Measurements from ENCODE around the gene KIF1C.
A peak's percentile ranks its signal among the peaks of the same experiment; 100 is the strongest.

KIF1C gene

GRCh38 chr17:4969047-4969550 is 28.7 kb upstream of the KIF1C start:
- DNase-seq = peak; percentile 88

DNA sequence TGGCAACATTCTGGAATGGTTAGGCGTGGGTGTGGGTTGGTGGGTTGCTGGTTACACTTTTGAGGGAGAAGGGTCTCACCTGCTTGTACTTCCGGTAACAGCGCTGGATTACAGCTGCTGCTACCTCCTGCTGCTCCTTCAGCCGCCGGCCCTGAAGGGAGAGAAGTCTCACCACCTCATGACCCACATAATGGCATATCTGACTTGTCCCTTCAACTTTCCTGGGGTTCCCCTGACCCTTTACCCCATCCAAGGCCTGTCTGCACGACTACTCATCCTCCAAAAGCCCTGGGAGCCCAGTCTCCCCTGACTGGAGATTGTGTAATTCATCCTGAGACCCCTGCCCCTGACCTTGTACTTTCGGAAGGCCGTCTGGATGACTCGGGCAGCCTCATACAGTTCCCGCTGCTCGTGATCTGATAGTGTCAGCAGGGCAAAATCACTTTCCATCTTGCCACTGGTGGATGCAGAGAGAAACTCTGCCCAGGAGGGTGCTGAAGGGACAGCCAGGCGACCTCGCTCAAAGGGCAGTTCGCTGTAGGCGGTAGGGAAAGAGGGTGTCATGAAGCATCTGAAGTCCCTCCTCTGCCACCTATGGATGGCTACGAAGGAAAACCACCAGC is 28.1 kb upstream of the KIF1C start:
- DNase-seq = peak; percentile 85

- no peak for DNase-seq
Observed at GRCh38 chr17:4970273-4970672, 27.5 kb upstream of the KIF1C start.

DNA sequence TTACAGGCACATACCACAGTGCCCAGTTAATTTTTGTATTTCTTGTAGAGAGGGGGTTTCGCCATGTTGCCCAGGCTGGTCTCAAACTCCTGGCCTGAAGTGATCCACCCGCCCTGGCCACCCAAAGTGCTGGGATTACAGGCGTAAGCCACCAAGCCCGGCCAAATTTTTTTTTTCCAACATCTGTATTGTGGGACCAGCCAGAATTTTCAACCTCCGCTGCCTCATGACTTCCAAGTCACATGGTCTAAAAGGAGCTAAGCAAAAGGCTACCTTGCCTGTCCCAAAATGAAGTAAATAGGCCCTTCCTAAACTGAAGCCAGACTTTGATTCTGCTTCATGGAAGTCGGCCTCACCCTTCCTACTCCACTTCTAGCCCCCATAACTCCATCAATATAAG is 25.9 kb upstream of the KIF1C start:
- DNase-seq = no peak

GRCh38 chr17:4972322-4972721 is 25.4 kb upstream of the KIF1C start:
- no peak for DNase-seq

- no peak for DNase-seq
Observed at GRCh38 chr17:4972752-4973151, 25.0 kb upstream of the KIF1C start.

GRCh38 chr17:4973256-4974114 is 24.3 kb upstream of the KIF1C start:
- no peak for DNase-seq

DNA sequence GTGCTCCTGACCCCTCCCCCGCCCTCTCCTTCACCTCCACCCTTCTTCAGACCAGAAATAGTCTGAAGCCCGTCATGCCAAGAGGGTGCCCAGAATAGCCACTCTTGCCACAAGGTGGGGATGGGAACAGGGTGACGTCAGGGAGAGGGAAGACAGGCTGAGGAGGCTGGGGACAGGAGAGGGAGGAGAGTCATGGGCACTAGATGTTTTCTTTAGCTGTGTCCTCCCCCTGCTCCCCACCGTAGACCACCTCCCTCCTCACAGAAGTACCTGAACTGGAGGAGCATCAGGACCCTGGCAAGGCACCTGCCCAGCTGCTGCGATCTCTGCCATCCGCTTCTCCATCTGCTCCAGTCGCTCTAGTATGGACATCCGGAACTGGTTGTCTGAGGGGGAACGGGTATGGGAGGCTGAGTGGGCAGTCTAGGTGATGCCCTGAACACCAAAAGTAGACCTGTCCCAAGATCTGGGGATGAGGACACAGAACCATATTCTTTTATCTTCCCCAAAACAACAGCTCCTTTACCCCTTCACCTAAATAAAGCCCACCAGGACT is 23.6 kb upstream of the KIF1C start:
- no peak for DNase-seq

- DNase-seq = no peak
Observed at GRCh38 chr17:4978726-4979125, 19.0 kb upstream of the KIF1C start.

DNA sequence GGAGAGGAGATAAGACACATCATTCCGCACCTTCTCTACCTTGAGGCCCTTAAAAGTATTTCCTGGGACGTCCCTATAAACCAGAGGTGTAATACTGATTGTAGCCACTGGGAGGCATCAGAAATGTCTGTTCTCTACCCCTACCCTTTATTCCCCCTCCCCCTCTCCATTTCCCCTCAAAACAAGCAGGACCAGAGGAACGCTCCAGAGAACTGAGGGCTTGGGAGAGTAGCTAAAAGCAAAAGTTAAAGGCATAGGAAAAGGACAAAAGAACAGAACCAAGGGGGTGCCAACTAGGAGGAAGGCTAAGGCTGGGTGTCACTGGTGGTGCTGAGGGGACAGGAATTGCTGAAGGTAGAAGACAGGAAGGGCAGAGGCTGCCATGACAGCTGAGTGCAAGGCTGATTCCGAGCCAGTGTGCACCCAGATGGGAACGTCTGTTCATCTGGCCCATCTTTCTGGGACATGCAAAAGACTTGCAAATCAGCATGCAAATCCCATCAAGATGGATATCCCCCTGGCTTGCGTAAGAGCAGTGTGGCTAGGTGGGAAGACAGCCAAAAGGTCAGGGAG is 17.0 kb upstream of the KIF1C start:
- DNase-seq = peak; percentile 71

DNA sequence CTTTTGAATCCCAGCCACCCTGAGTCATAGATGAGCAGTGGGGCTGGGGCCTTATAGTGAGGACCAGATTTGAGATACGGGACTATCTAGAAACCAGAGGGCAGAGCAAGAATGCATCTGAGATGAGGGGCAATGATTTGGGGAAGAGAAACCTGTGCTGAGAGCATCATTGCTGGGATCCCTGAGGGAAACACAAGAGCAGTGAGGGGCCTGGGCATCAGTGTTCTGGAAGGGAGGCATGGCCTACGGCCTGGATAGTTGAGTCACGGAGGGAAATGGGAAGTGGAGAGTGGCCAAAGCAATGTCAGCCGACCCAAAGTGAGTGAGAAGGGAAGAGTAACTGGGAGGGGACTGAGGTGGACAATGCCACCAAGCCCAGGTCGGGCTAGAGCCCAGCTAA is 15.4 kb upstream of the KIF1C start:
- no peak for DNase-seq

DNA sequence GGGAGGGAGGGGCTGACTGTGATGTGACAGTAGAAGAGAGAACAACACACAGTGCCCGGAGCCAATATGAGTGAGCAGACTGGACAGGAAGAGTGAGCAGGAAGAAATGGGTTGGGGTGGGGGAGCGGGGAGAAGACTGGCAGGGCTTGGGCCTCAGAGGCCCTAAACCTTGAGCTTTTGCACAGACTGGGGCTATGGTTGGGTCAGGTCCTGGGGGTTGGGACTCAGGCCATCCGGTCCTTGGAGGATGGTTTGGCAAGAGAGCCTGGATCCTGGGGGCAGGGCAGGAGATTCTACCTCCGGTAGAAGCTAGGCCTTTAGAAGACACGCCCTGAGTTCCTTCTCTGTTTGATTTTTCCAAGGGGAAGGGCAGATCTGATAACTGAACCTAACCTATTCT is 11.3 kb upstream of the KIF1C start:
- no peak for DNase-seq

- peak; percentile 96 for DNase-seq
Observed at GRCh38 chr17:4986951-4987766, 10.6 kb upstream of the KIF1C start, which contains the start of gene CAMTA2. TSS of gene CAMTA2 (minus strand) at chr17:4987675. CDS start at chr17:4986222, 1,453 bp downstream.

- no peak for DNase-seq
Observed at GRCh38 chr17:4987767-4988567, 9.8 kb upstream of the KIF1C start.

DNA sequence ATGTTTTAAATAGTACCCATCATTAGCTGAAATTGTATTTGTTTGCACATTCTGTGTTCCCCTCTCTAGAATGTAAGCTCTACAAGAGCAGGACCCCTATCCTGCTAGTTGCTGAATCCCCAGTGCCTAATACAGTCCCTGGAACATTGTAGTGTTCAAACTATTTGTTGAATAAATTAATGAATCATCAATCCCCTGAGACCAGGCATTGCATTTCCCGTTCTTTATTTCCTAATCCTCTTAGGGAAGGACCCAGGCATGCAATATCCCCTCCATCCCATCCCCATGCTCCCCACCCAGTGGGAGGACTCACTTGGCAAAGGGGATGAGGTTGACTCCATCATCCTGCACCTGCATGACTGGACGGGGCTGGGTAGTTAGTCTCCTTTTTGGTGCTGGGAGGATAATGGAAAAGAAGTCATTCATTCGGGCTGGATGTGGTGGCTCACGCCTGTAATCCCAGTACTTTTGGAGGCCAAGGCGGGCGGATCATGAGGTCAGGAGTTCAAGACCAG is 3.6 kb upstream of the KIF1C start:
- no peak for DNase-seq

- DNase-seq = no peak
Observed at GRCh38 chr17:4998027-4998731, 429 bp downstream of the KIF1C start.

DNA sequence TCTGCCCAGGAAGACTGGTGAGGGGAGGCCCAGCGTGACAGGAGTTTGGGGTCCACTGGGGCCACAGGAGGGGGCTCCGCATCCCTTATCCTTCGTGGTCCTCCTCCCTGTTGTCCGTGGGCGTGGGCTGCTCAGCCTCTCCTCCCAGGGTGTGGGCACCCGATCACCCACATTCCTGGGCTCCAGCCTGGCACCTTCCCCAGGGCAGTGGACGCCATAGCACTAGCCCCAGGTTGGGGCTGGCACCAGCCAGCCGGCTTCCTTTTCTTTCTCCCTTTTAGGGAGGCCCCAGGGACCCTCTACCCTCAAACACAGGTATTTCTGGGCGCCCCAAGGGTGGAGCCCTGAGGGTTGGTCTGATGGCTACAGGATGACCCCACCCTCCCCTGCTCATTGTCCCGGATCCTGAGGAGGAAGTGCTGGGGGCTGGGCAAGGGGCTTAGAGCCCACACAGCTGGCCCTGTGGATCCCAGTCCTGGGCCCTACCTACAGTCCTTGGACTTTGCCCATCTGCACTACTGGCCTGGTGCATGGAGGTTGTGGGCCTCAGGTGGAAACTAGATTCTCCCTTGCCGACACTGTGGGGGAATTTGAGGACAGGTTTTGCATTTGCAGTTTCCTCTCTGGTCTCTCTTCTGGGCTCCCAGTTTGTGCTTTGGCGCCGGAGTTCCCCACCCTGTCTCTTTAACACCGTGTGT is 1.1 kb downstream of the KIF1C start:
- DNase-seq = no peak

- DNase-seq = no peak
Observed at GRCh38 chr17:4999430-5000093, 1.8 kb downstream of the KIF1C start.

GRCh38 chr17:5000237-5000639 is 2.5 kb downstream of the KIF1C start:
- DNase-seq = no peak

Data from activated CD8-positive, alpha-beta memory T cell treated with anti-CD3 and anti-CD28 coated beads for 24 hours (primary cell).